ENCODE data around the gene FBXO28.

DNA sequence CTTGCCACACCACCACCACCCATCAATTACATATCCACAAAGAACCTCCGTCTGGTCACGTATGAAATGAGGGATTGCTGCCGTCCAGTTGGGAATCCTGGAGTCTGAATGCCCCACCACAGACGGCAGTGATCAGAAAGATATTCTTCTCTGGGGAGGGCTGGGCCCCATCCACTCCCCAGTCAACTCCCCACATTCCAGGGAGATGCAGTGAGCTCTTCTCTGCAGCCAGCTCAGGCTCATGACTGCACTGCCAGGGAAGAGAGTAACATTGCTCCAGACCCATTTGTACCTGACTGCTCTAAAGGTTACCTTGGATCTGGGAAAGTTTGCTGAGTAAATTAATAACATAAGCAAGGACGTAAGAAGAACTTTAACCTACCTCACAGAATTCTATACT, 87.5 kb downstream of the FBXO28 start:
- no peak for TF ChIP-seq POLR2AphosphoS5 (IDR thresholded peaks at IDR 0.05; ENCODE audit: low read length)
- TF ChIP-seq, protein P1, sequence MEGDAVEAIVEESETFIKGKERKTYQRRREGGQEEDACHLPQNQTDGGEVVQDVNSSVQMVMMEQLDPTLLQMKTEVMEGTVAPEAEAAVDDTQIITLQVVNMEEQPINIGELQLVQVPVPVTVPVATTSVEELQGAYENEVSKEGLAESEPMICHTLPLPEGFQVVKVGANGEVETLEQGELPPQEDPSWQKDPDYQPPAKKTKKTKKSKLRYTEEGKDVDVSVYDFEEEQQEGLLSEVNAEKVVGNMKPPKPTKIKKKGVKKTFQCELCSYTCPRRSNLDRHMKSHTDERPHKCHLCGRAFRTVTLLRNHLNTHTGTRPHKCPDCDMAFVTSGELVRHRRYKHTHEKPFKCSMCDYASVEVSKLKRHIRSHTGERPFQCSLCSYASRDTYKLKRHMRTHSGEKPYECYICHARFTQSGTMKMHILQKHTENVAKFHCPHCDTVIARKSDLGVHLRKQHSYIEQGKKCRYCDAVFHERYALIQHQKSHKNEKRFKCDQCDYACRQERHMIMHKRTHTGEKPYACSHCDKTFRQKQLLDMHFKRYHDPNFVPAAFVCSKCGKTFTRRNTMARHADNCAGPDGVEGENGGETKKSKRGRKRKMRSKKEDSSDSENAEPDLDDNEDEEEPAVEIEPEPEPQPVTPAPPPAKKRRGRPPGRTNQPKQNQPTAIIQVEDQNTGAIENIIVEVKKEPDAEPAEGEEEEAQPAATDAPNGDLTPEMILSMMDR (IDR thresholded peaks at IDR 0.05 in 2 of 3, conservative IDR thresholded peaks at IDR 0.05 in 1 of 3; ENCODE audit: control insufficient read depth in 2 of 3, extremely low read depth in 1 of 3, insufficient read depth in 1 of 3, low read depth in 3 of 3, low read length in 3 of 3): no peak
- no peak for TF ChIP-seq REST (IDR thresholded peaks at IDR 0.05; ENCODE audit: low read depth, low read length)
- no peak for TF ChIP-seq EZH2 (IDR thresholded peaks at IDR 0.05; ENCODE audit: borderline replicate concordance, control insufficient read depth, low read depth, low read length)
- no peak for TF ChIP-seq RFX5 (IDR thresholded peaks at IDR 0.05; ENCODE audit: low read depth, low read length)
- TF ChIP-seq, protein P2, sequence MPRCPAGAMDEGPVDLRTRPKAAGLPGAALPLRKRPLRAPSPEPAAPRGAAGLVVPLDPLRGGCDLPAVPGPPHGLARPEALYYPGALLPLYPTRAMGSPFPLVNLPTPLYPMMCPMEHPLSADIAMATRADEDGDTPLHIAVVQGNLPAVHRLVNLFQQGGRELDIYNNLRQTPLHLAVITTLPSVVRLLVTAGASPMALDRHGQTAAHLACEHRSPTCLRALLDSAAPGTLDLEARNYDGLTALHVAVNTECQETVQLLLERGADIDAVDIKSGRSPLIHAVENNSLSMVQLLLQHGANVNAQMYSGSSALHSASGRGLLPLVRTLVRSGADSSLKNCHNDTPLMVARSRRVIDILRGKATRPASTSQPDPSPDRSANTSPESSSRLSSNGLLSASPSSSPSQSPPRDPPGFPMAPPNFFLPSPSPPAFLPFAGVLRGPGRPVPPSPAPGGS (IDR thresholded peaks at IDR 0.05; ENCODE audit: borderline replicate concordance, insufficient read depth, low read depth, low read length, poor library complexity, severe bottlenecking): no peak
- TF ChIP-seq RAD21 (IDR thresholded peaks at IDR 0.05; ENCODE audit: insufficient read depth, low read depth, low read length): no peak
- no peak for TF ChIP-seq ZBTB4 (CRISPR knock-in tag; IDR thresholded peaks at IDR 0.05)
